ENCODE measurements around the gene ANAPC10. TPM values are rescaled to one million over a fixed set of nuclear protein-coding genes. Genes with fewer than 3 reads are reported as not detected.
"Not testable (repeated sequence)": the region's sequence is repeated elsewhere in the genome, so short reads cannot be mapped to it uniquely, and the experiment has no call there.

The ANAPC10 gene
- total RNA-seq (10 to 100 TPM; 13.0 to 21.3 (median 16.3) TPM), total RNA-seq (2.3 to 7.9 (median 3.3) reads per million in 29 experiments)
- 26.9 TPM for total RNA-seq (2013)

- peak within 1 kb of the TSS; percentile 94 to 97 for H3K27ac Mint-ChIP-seq
- WGBS (ENCODE audit: insufficient coverage), result 0% methylated on average over 58 of the region's 67 CpGs
- H3K9me3 ChIP-seq, result peaks cover 5% of the 10 kb centered on the region
- peaks cover 24% of the 10 kb centered on the region for H3K36me3 Mint-ChIP-seq
- no peaks in the 10 kb centered on the region for H3K27me3 ChIP-seq (replicated peaks in 1 of 2; ENCODE audit: control insufficient read depth in 2 of 2, extremely low read depth in 1 of 2, insufficient read depth in 2 of 2, low read length in 1 of 2)
- ChIA-PET POLR2A (interaction anchor here (0.6 to 2.4 kb wide), 7 partner anchors 11 to 83 kb away, joined by 3 to 19 read pairs (median 3); partner anchors contain the start of gene OTUD4 (in 1 of the 2)), CTCF (interaction anchor here (0.6 to 1.6 kb wide), 8 partner anchors 11 to 1539 kb away, joined by 3 to 5 read pairs (median 3); no protein-coding TSS in a partner anchor)
- H3K4me3 ChIP-seq (ENCODE audit: control insufficient read depth in 1 of 2, extremely low read depth in 1 of 2, low read length in 1 of 2), result peak within 1 kb of the TSS; percentile 88 to 98
- peak; percentile 78 to 100 (median 95) for DNase-seq
- peaks cover 44 to 52% (median 46%) of the 10 kb centered on the region in 3 donors for H3K4me1 Mint-ChIP-seq
- H3K4me3 Mint-ChIP-seq, result peak within 1 kb of the TSS; percentile 93 to 97 (median 96)
- no peaks in the 10 kb centered on the region for H3K27me3 Mint-ChIP-seq
- ATAC-seq (replicated peaks in 1 of 4), result peak; percentile 93 to 94 (median 94)
- H3K4me1 ChIP-seq (ENCODE audit: control insufficient read depth in 1 of 2, extremely low read depth in 1 of 2, insufficient read depth in 2 of 2, low read length in 2 of 2), result peaks cover 15 to 30% of the 10 kb centered on the region in 2 experiments
- H3K27ac ChIP-seq (ENCODE audit: low read length), result peak within 1 kb of the TSS; percentile 85
- H3K36me3 ChIP-seq (ENCODE audit: control insufficient read depth in 2 of 2, extremely low read depth in 1 of 2, insufficient read depth in 1 of 2, low read length in 1 of 2), result peaks cover 7 to 18% of the 10 kb centered on the region in 2 donors
- peaks cover 0 to 9% (median 0%) of the 10 kb centered on the region in 3 donors for H3K9me3 Mint-ChIP-seq
Measured at GRCh38 chr4:145097821-145098674, at the start of gene ANAPC10, which contains the start of gene ABCE1. Gene ANAPC10, minus strand, starts transcription at chr4:145098196. Its CDS starts 2,097 bp downstream, at chr4:145096099. Gene ABCE1, plus strand, starts transcription at chr4:145098311. Its CDS starts 6,102 bp downstream, at chr4:145104413.

- H3K27ac ChIP-seq (ENCODE audit: low read length); DNase-seq; H3K4me1 ChIP-seq (ENCODE audit: control insufficient read depth in 1 of 2, extremely low read depth in 1 of 2, insufficient read depth in 2 of 2, low read length in 2 of 2); H3K9me3 ChIP-seq; H3K27me3 Mint-ChIP-seq; H3K9me3 Mint-ChIP-seq; H3K27me3 ChIP-seq (replicated peaks in 1 of 2; ENCODE audit: control insufficient read depth in 2 of 2, extremely low read depth in 1 of 2, insufficient read depth in 2 of 2, low read length in 1 of 2); H3K4me3 ChIP-seq (ENCODE audit: control insufficient read depth in 1 of 2, extremely low read depth in 1 of 2, low read length in 1 of 2); CTCF ChIA-PET: not testable (repeated sequence)
- Mint-ChIP-seq H3K27ac (peak overlapping the region; percentile 66 to 74), H3K4me1 (peaks cover 37 to 48% (median 43%) of the 10 kb centered on the region in 3 donors), H3K4me3 (peak overlapping the region in 2 of 3 donors; percentile 35 to 41), H3K36me3 (peaks cover 39% of the 10 kb centered on the region)
- H3K36me3 ChIP-seq (ENCODE audit: control insufficient read depth in 2 of 2, extremely low read depth in 1 of 2, insufficient read depth in 1 of 2, low read length in 1 of 2), result peaks cover 14 to 34% of the 10 kb centered on the region in 2 donors
- no CpG with 5 or more reads among the region's 1 CpG for WGBS (ENCODE audit: insufficient coverage)
- ATAC-seq (replicated peaks in 1 of 4), result peak in 2 of 4 experiments; percentile 37 to 55
- POLR2A ChIA-PET, result interaction anchor here in 1 of 2 donors (0.6 kb wide), 1 partner anchor 12 kb away, joined by 3 read pairs; no protein-coding TSS in a partner anchor
Measured at GRCh38 chr4:145136219-145136618, 38.2 kb upstream of the ANAPC10 start.

GRCh38 chr4:145132511-145133098 lies 34.6 kb upstream of the ANAPC10 start:
- ATAC-seq (replicated peaks in 1 of 4), result no peak
- peaks cover 30% of the 10 kb centered on the region for H3K36me3 Mint-ChIP-seq

GRCh38 chr4:145131848-145132247 lies 33.9 kb upstream of the ANAPC10 start:
- Histone ChIP-seq H3K36me3 (ENCODE audit: control insufficient read depth in 2 of 2, extremely low read depth in 1 of 2, insufficient read depth in 1 of 2, low read length in 1 of 2) (peaks cover 0 to 3% of the 10 kb centered on the region in 2 donors), H3K27me3 (replicated peaks in 1 of 2; ENCODE audit: control insufficient read depth in 2 of 2, extremely low read depth in 1 of 2, insufficient read depth in 2 of 2, low read length in 1 of 2) (no peaks in the 10 kb centered on the region), H3K4me1 (ENCODE audit: control insufficient read depth in 1 of 2, extremely low read depth in 1 of 2, insufficient read depth in 2 of 2, low read length in 2 of 2) (no peaks in the 10 kb centered on the region), H3K4me3 (ENCODE audit: control insufficient read depth in 1 of 2, extremely low read depth in 1 of 2, low read length in 1 of 2) (no peak overlapping the region), H3K9me3 (no peaks in the 10 kb centered on the region), H3K27ac (ENCODE audit: low read length) (no peak overlapping the region)
- peaks cover 35 to 54% (median 49%) of the 10 kb centered on the region in 3 donors for H3K4me1 Mint-ChIP-seq
- no peaks in the 10 kb centered on the region for H3K9me3 Mint-ChIP-seq
- H3K4me3 Mint-ChIP-seq, result no peak overlapping the region
- ChIA-PET POLR2A (no interaction called here), CTCF (interaction anchor here in 1 of 2 donors (0.7 kb wide), 1 partner anchor 1197 kb away, joined by 3 read pairs; no protein-coding TSS in a partner anchor)
- H3K36me3 Mint-ChIP-seq, result peaks cover 26% of the 10 kb centered on the region
- 100% methylated on average over 3 of the region's 12 CpGs for WGBS (ENCODE audit: insufficient coverage)
- no peak for DNase-seq
- ATAC-seq (replicated peaks in 1 of 4), result no peak
- H3K27me3 Mint-ChIP-seq, result no peaks in the 10 kb centered on the region
- H3K27ac Mint-ChIP-seq, result peak overlapping the region in 1 of 2 donors; percentile 77

More at GRCh38 chr4:145132511-145133098, 34.6 kb upstream of the ANAPC10 start:
- Mint-ChIP-seq H3K9me3 (no peaks in the 10 kb centered on the region), H3K4me3 (no peak overlapping the region), H3K4me1 (peaks cover 39 to 60% (median 54%) of the 10 kb centered on the region in 3 donors), H3K27me3 (no peaks in the 10 kb centered on the region), H3K27ac (peak overlapping the region; percentile 70 to 77)
- H3K36me3 ChIP-seq (ENCODE audit: control insufficient read depth in 2 of 2, extremely low read depth in 1 of 2, insufficient read depth in 1 of 2, low read length in 1 of 2), result peaks cover under 1 to 7% of the 10 kb centered on the region in 2 donors
- H3K27ac ChIP-seq (ENCODE audit: low read length), result peak overlapping the region; percentile 32
- no peak for DNase-seq
- H3K9me3 ChIP-seq, result no peaks in the 10 kb centered on the region
- no peaks in the 10 kb centered on the region for H3K4me1 ChIP-seq (ENCODE audit: control insufficient read depth in 1 of 2, extremely low read depth in 1 of 2, insufficient read depth in 2 of 2, low read length in 2 of 2)
- H3K4me3 ChIP-seq (ENCODE audit: control insufficient read depth in 1 of 2, extremely low read depth in 1 of 2, low read length in 1 of 2), result no peak overlapping the region
- ChIA-PET CTCF (interaction anchor here in 1 of 2 donors (0.7 kb wide), 1 partner anchor 1196 kb away, joined by 3 read pairs; no protein-coding TSS in a partner anchor), POLR2A (interaction anchor here in 1 of 2 donors (0.5 kb wide), 1 partner anchor 25 kb away, joined by 6 read pairs; no protein-coding TSS in a partner anchor)
- H3K27me3 ChIP-seq (replicated peaks in 1 of 2; ENCODE audit: control insufficient read depth in 2 of 2, extremely low read depth in 1 of 2, insufficient read depth in 2 of 2, low read length in 1 of 2), result no peaks in the 10 kb centered on the region
- WGBS (ENCODE audit: insufficient coverage), result 22% methylated on average over 2 of the region's 5 CpGs

- peaks cover 30 to 58% (median 54%) of the 10 kb centered on the region in 3 donors for H3K4me1 Mint-ChIP-seq
- peak overlapping the region; percentile 62 to 75 for H3K27ac Mint-ChIP-seq
- Histone ChIP-seq H3K27ac (ENCODE audit: low read length) (peak overlapping the region; percentile 1), H3K27me3 (replicated peaks in 1 of 2; ENCODE audit: control insufficient read depth in 2 of 2, extremely low read depth in 1 of 2, insufficient read depth in 2 of 2, low read length in 1 of 2) (no peaks in the 10 kb centered on the region), H3K36me3 (ENCODE audit: control insufficient read depth in 2 of 2, extremely low read depth in 1 of 2, insufficient read depth in 1 of 2, low read length in 1 of 2) (peaks cover 0 to 12% of the 10 kb centered on the region in 2 donors), H3K4me3 (ENCODE audit: control insufficient read depth in 1 of 2, extremely low read depth in 1 of 2, low read length in 1 of 2) (no peak overlapping the region), H3K9me3 (no peaks in the 10 kb centered on the region), H3K4me1 (ENCODE audit: control insufficient read depth in 1 of 2, extremely low read depth in 1 of 2, insufficient read depth in 2 of 2, low read length in 2 of 2) (peaks cover 0 to 5% of the 10 kb centered on the region in 2 experiments)
- H3K27me3 Mint-ChIP-seq, result no peaks in the 10 kb centered on the region
- ChIA-PET POLR2A (interaction anchor here in 1 of 2 donors (0.6 kb wide), 1 partner anchor 30 kb away, joined by 4 read pairs; no protein-coding TSS in a partner anchor), CTCF (no interaction called here)
- no peak for DNase-seq
- no peaks in the 10 kb centered on the region for H3K9me3 Mint-ChIP-seq
- H3K36me3 Mint-ChIP-seq, result peaks cover 34% of the 10 kb centered on the region
- peak in 1 of 4 experiments; percentile 23 for ATAC-seq (replicated peaks in 1 of 4)
- H3K4me3 Mint-ChIP-seq, result no peak overlapping the region
- no CpG with 5 or more reads among the region's 2 CpGs for WGBS (ENCODE audit: insufficient coverage)
Measured at GRCh38 chr4:145130788-145131399, 32.9 kb upstream of the ANAPC10 start.
